HG03196 (cell line): ENCODE results near the gene MMP14.
"Not testable (repeated sequence)": the region's sequence is repeated elsewhere in the genome, so short reads cannot be mapped to it uniquely, and the experiment has no call there.

Source experiments
- ATAC-seq: cut with Tn5 transposase; IDR thresholded peaks from one replicate; pipeline ENCODE4 v1.9.1; 2021; ENCODE audit not compliant: unreplicated experiment

Gene MMP14

DNA sequence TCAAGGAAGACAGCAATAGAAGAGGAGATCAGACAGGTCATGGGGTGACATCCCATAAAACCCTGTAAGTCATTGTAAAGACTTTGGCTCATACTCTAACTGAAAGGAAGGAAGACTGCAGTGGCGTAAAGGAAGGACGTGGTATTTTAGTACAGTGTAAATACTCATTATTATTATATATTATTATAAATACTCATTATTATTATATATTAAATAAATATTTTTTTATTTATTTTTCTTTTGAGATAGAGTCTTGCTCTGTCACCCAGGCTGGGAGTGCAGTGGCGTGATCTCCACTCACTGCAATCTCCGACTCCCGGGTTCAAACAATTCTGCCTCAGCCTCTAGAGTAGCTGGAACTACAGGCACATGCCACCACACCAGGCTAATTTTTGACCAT is 20.0 kb downstream of the MMP14 start:
- no peak for ATAC-seq

DNA sequence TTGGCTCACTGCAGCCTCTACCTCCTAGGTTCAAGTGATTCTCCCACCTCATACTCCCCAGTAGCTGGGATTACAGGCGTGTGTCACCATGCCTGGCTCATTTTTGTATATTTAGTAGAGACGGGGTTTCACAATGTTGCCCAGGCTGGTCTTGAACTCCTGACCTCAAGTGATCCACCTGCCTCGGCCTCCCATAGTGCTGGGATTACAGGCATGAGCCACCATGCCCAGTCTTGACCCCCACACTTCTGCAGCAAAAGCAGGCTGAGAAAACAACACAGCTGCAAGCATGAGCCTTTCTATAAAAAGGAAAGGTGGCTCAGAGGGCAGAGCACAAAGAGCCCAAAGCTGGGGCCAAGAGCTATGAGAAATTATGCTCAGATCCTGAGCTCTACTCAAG is 24.0 kb downstream of the MMP14 start:
- ATAC-seq: not testable (repeated sequence)

DNA sequence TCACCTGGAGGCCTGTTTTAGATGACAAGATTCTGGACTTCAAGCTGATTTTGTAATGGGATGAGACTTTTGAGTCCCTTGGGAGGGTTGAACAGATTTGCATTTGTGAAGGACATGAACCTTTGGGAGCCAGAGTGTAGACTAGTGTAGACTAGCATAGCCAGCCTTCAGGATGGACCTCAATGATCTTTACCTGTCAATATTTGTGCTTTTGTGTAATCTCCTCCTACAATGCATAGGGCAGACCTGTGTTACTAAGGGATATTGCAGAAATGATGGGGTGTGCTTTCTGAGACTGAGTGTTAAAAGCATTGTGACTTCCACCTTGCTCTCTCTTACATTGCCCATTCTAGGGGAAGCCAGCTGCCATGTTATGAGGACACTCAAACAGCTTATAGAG is 25.3 kb downstream of the MMP14 start:
- ATAC-seq: no peak

DNA sequence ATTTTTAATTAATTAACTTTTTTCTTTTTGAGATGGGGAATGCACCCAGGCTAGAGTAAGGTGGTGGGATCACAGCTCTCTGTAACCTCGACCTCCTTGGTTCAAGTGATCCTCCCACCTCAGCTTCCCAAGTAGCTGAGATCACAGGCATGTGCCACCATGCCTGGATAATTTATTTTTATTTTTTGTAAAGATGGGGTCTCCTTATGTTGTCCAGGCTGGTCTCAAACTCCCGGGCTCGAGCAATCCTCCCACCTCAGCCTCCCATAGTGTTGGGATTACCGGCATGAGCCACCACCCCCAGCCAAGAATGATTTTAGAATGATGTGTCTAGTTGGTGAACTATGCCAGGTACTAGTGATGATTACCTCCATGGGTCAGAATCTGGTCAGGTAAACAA is 28.6 kb downstream of the MMP14 start:
- no peak for ATAC-seq

DNA sequence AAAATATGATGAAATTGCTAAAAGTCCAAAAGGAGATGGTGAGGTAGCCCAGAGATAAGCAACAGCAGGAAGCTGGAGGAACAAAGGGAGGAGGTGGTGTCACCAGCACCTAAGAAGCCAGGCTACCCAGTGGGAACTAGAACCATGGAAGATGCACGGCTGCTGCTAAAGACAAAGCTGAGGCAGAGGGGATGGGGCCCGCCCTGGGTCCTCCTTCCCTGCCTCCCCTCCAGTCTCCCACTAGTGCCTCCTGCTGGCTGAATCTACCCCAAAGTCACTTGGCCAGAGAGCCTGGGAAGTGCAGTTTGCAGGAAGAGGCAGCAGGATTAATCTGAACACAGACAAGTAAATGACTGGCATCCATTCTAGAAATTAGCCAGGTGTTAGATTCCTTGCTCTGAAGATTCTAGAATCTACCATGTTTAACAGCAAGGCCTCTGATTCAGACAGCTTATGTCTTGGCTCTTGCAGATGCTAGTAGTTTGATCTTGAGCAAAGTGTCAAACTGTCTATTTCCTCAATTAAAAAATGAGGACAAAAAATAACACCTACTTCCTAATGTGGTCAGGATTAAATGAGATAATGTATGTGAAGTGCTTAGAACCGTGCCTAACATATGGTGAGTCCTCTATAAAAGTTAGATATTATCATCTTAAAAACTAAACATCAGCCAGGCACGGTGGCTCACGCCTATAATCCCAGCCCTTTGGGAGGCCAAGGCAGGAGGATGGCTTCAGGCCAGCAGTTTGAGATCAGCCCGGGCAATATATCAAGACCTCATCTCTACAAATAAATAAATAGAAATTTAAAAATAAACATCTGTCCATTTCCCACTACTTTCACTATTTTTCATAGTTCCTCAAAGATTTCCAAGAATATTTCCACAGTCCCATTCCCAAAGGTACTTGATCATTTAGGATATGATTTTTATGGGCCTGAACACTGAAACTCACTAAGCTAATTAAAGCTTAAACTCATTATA is 29.3 kb downstream of the MMP14 start:
- no peak for ATAC-seq

DNA sequence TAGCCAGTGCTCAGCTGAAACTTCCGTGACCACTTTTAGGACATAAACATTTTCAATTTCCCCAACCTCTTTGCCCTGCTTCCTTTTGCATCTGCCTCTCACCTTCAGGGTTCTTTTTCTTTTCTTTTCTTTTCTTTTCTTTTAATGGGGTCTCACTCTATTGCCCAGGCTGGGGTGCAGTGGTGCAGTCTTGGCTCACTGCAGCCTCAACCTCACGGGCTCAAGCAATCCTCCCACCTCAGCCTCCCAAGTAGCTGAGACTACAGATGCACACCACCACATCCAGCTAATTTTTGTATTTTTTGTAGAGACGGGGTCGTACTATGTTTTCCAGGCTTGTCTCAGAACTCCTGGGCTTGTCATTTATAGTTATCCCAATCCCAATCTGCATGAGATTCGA is 30.5 kb downstream of the MMP14 start:
- no peak for ATAC-seq

DNA sequence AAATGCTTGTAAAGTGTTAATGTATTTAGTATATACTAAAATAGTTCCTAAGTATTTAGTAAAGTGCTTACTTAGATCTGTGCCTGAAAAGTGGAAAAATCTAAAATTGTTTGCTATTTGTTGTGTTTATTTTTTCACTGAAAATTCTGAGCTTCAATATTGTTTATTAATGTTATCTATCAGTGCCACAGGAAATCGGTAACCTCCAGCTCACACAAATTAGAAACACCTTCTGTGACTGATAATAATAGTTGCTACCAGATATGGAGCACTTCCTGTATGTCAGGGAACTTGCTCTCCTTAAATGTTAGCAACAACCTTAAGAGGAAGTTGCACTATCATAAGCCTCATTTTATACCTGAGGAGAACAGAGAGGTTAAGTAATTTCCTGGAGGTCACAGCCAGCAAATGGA is 34.4 kb downstream of the MMP14 start:
- peak; percentile 34 for ATAC-seq

DNA sequence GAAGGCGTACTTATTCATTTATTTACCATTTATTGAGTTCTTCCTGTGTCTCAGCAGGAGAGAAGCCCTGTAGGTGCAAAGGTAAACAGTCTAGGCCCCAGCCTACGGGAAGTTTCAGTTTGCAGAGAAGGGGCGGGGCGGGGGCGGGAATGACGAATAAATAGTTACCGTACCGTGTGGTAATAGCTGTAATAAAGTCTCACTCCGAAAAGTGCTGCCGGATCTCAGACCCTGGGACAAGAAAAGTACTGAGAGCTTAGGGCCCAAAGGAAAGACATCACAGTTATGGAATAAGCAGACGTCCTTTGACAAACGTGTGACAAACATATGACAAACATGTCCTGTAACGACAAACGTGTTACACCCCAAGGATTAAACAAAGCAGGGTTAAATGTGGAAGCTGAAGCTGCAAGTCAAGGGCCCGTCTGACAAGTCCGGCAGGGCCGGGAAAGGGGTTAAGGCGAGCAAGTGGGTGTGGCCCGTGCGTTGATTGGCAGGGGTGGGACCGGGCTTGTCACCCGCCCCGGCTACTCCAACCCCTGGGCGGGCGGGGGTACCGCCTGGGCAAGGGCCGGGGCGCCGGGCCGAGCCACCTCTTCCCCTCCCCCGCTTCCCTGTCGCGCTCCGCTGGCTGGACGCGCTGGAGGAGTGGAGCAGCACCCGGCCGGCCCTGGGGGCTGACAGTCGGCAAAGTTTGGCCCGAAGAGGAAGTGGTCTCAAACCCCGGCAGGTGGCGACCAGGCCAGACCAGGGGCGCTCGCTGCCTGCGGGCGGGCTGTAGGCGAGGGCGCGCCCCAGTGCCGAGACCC is 35.0 kb downstream of the MMP14 start, which contains the start of gene LRP10:
Gene LRP10, plus strand, starts transcription at position 517 of the 809 bp plus-strand sequence. CDS start 564 bp downstream, outside the sequence.
- peak; percentile 74 for ATAC-seq

DNA sequence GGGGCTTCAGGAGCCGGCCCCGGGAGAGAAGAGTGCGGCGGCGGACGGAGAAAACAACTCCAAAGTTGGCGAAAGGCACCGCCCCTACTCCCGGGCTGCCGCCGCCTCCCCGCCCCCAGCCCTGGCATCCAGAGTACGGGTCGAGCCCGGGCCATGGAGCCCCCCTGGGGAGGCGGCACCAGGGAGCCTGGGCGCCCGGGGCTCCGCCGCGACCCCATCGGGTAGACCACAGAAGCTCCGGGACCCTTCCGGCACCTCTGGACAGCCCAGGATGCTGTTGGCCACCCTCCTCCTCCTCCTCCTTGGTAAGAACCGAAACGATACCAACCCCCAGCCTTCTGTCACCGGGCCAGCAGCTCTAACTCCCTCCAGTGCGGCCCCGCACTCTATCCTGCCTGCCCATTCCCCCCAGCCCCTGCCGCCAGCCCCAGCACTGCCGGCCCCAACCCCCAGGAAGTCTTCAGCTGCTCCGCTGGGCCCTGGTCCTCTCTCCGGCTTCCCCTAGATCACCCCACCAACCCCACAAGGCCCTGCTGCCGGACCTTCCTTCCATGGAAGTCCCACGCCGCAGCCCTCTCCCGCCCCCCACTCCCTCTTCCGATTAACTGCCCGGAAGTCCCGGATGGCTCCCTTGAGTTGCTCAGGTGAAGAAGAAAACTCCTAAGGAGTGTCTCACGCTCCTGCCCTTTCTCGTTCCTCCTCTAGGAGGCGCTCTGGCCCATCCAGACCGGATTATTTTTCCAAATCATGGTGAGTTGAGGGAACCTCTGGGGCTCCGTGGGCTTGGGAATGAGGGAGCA is 35.8 kb downstream of the MMP14 start:
- ATAC-seq: peak; percentile 29

DNA sequence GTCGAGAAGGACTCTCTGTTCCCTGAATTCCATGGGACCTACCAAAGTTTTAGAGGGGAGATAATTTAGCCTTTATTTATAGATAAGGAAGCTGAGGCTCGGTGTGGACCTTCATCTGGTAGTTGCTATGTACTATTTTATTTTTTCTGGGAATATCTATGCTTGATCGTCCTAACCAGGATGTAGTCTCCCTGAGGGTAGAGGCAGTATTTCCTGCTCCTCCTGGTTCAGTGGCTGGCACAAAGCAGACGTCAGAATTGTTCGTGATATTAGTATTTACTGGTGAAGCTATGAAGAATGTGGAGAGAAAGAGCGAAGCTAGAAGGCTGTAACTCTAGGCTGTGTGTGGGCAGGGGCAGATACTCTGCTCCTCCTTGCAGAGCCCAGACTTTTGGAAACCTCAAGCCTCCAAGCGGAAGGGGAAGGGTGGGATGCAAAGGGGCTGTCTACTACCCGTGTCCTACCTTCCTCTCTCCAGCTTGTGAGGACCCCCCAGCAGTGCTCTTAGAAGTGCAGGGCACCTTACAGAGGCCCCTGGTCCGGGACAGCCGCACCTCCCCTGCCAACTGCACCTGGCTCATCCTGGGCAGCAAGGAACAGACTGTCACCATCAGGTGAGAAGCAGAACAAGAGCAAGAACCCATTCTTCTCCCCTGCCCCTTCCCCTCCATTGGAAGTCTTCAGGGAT is 36.6 kb downstream of the MMP14 start:
- no peak for ATAC-seq

DNA sequence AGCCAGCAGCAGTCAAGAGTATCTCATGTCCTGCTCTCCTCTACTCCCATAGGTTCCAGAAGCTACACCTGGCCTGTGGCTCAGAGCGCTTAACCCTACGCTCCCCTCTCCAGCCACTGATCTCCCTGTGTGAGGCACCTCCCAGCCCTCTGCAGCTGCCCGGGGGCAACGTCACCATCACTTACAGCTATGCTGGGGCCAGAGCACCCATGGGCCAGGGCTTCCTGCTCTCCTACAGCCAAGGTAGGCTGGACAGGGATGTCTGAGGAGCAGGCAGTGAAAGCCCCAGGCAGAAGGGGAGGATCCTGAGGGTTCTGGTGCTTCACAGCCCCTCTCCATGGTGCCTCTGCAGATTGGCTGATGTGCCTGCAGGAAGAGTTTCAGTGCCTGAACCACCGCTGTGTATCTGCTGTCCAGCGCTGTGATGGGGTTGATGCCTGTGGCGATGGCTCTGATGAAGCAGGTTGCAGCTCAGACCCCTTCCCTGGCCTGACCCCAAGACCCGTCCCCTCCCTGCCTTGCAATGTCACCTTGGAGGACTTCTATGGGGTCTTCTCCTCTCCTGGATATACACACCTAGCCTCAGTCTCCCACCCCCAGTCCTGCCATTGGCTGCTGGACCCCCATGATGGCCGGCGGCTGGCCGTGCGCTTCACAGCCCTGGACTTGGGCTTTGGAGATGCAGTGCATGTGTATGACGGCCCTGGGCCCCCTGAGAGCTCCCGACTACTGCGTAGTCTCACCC is 38.8 kb downstream of the MMP14 start:
- no peak for ATAC-seq

DNA sequence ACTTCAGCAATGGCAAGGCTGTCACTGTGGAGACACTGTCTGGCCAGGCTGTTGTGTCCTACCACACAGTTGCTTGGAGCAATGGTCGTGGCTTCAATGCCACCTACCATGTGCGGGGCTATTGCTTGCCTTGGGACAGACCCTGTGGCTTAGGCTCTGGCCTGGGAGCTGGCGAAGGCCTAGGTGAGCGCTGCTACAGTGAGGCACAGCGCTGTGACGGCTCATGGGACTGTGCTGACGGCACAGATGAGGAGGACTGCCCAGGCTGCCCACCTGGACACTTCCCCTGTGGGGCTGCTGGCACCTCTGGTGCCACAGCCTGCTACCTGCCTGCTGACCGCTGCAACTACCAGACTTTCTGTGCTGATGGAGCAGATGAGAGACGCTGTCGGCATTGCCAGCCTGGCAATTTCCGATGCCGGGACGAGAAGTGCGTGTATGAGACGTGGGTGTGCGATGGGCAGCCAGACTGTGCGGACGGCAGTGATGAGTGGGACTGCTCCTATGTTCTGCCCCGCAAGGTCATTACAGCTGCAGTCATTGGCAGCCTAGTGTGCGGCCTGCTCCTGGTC is 39.4 kb downstream of the MMP14 start:
- ATAC-seq: no peak

DNA sequence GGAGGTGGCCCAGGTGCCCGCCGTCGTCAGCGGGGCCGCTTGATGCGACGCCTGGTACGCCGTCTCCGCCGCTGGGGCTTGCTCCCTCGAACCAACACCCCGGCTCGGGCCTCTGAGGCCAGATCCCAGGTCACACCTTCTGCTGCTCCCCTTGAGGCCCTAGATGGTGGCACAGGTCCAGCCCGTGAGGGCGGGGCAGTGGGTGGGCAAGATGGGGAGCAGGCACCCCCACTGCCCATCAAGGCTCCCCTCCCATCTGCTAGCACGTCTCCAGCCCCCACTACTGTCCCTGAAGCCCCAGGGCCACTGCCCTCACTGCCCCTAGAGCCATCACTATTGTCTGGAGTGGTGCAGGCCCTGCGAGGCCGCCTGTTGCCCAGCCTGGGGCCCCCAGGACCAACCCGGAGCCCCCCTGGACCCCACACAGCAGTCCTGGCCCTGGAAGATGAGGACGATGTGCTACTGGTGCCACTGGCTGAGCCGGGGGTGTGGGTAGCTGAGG is 40.7 kb downstream of the MMP14 start:
- ATAC-seq: no peak

DNA sequence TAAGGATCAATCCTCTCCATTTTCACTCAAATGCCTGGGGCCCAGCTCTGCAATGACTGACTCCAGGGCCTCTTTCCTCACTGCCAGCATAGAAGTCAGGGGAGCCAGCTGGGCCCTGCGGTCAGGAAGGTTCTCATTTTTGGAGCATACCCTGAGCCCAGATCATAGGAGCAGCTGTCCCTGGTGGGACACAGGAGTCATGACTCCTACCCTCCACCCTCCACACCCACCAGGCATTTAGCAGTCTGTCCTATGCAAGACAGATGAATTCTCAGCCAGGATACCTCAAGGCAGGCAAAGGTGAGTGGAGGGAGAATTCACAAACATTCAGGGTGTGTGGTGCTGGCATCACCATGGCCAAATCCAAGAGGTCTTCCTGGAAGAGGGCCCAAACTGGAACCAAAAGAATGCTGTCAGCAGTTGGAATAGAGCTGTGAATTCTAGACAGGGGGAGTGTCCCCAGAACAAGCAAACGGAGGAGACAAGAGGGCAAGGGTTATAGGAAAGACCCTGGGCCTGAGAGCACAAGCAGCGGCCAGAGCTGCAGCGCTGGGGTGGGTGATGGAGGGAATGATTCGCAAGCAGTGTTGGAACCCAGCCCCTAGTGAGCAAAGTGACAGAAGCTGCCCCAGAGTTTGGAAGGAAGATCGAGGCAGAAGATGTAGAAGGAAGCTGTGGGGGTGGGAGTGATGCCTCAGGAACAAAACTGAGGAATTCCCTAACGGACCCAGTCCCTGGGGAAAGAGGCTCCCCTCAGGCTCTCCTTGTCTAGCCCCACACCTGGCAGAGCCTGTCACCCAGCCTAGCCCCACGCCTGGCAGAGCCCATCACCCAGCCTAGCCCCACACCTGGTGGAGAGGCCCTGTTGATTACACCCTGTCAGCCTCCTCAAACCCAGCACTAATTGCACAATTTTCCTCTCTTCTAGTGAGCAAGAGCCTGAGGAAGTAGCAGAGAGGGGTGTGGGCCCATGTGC is 42.2 kb downstream of the MMP14 start:
- no peak for ATAC-seq

DNA sequence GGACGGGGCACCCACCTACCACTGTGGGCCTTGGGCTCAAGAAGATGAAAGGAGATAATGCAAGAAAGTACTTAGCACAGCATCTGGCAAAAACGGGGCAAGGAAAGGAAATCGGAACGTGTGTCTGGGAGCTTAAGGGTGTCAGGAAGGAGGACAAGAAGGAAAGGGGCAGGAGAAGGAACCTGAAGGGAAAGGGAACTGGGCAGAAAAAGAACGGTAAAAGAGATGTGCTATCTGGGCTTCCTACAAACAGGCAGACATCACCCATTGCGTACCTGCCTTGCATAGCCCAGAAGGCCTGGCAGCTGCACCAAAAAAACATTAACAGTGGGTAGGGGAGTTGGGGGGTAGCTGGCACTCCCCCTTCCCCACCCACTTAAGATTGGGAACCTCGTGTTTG is 45.7 kb downstream of the MMP14 start:
- ATAC-seq: no peak

DNA sequence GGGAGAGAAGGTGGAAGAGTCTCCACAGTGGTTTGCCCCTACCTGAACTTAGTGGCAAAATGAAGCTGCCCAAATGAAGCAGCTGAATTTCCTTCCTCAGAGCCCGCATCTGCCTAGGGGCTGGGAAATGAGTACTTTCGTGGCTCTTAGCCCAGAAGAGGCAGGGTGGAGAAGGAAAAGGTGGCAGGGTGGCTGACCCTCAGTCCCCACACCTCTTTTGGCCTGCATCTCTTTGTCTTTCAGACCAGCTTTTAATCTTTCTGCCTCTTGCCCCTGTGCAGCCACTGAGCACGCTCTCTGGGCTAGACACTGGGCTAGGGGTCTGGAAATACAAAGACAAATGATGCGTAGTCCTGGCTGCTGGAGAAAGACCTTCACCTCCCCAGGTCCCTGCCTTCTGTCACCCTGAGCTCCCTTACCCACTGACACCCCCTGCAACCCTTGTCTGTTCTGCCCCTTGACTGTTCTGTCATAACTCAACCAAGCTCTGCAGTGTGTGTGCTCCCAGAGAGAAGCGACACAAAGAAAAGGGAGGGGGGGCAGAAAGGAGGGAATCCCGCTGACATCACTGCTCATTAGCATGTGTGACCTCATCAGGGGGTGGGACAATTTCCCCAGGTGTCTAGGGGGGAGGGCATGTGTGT is 46.3 kb downstream of the MMP14 start:
- ATAC-seq: no peak

DNA sequence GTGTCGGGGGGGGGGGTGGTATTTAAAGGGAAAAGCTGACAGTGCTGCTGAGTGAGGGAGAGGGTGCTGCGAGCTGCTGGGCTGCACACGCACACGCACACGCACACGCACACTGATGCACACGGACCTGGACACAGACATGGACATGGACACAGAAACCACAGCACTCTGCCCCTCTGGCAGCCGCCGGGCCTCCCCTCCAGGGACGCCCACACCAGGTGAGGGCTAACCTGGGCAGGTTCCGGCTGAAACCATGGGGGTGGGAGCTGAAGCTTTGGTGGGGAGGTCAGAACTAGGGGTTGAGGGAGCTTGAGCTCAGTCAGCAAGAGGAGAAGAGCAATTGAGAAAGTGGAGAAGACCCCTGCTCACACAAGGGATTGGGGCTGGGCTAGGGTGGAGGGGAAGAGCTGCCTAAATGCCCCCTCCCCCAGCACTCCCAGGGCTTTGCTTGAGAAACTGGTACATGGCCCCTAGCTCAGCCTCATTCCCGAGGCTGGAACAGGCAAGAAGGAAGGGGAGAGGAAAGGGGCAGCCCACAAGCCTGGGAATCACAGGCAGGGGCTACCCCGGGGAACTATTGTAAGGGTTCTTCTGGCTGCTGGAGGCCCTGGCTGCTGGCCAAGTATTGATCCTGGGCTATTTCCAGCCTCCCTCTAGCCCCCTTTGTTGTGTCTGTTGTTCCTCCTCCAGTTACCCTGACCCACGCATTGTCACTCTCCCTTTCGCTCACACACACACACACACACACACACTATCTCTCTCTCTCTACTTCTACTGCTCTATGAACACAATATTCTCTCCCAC is 47.0 kb downstream of the MMP14 start, which contains the start of gene REM2:
Gene REM2, plus strand, starts transcription at position 50 of the 804 bp plus-strand sequence. Its CDS starts 66 bp downstream, at position 116.
- ATAC-seq: no peak
